Fibroblast of the conjunctiva (primary cell): ENCODE data around the gene SREBF1.

Source experiments
- DNase-seq: peaks from one replicate; pipeline ENCODE4 v3.0.0-alpha.2; 2010; ENCODE audit warnings: low read depth

SREBF1 gene

DNA sequence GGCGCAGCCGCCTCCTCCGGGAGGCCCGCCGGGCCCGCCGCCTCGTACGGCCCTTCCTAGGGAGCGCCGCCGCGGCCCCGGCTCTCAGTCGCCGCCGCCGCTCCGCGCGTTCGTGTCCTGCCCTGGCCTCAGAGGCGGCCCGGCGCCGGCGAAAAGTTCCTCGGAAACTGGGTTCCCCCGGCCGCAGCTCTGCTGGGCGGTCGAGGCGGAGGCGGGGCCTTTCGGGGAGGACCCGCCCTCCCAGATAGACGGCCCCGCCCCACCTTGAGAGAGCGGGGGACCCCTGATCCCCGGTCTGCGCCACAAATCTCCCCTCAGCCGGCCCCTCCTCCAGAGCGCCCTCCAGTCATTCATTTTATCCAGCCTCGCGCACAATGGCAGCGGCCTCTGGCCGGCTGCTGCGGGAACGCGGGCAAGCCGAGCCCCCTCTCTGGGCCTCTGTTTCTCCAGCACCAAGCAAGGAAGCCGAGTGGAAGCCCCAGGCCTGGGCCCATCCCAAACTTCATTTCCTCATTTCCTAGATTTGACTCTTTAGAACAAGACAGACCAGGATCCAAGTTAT lies at the start of gene SREBF1:
SREBF1 (minus strand) TSS at position 169 of the 562 bp plus-strand sequence. CDS start 169 bp downstream, outside the sequence.
- DNase-seq: no peak

GRCh38 chr17:17886226-17886625 lies 49.4 kb upstream of the SREBF1 start:
- no peak for DNase-seq

GRCh38 chr17:17884391-17885357 lies 47.9 kb upstream of the SREBF1 start:
- DNase-seq: no peak

DNA sequence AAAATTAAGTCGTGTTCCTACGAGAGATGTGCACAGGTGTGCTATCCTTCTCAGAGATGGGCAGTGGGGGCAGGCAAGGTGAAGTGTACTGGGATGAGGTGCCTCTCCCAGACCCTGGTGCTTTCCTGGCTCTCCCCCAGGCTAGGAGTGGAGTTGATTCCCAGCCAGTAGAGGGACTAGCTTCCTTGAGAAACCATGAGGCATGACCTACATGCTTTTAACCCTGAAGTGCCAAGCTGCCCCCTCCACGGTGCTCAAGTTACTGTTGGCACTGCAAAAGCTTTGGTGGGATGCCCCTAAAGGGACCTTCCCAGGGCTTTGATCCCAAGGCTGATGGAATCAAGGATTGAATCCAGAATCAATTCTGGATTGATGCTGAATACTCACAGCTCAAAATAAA lies 47.0 kb upstream of the SREBF1 start:
- no peak for DNase-seq

DNA sequence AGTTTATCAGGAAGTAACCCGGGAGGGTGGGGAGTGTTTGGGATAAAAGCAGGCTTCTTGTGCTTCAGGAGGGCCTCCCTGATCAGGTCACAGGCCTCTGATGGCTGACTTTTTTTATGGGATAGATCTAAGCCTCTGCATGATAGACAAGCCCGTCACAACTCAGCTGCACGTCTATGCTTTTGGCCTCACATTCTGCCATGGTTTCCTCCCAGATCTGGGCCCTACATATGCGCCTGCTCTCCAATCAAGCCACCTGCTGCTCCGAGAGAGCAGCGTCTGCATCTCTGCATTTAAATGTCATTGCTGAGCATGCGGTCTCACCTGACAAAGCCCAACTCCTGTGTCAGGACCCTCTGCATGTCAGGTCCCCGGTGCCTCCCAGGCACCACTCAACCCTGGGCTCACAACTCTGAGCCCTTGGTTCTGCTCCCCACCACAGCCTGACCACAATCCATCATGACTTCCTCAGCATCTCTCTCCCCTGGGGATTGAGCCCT lies 45.3 kb upstream of the SREBF1 start:
- no peak for DNase-seq

DNA sequence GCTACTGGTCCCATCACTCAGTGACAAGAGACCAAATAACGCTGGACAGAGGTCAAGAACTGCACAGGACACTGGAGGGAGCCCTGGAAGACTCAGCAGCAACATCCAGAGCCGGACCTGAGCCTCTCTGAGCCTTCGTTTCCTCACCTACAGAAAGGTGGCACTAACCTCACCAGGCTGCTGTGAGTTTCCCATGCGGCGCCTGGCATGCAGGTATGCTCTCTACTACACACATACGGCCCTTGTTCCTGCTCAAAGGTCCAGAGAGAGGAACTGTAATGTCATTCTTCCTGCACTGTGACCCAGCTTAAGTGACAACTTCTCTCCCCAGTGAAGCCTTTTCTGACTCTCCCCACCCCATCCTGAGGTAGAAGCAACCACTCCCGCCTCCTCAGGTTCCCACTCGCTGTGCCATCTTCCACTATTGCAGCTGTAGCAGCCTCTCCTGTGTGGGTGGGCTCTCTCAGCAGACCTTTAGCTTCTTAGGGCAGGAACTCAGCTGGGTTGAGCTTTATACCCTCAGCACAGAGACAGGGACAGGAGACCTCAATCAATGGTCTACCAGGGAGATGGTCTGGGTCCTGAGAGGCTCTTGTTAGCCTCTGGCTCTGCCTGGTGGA lies 43.9 kb upstream of the SREBF1 start:
- no peak for DNase-seq

DNA sequence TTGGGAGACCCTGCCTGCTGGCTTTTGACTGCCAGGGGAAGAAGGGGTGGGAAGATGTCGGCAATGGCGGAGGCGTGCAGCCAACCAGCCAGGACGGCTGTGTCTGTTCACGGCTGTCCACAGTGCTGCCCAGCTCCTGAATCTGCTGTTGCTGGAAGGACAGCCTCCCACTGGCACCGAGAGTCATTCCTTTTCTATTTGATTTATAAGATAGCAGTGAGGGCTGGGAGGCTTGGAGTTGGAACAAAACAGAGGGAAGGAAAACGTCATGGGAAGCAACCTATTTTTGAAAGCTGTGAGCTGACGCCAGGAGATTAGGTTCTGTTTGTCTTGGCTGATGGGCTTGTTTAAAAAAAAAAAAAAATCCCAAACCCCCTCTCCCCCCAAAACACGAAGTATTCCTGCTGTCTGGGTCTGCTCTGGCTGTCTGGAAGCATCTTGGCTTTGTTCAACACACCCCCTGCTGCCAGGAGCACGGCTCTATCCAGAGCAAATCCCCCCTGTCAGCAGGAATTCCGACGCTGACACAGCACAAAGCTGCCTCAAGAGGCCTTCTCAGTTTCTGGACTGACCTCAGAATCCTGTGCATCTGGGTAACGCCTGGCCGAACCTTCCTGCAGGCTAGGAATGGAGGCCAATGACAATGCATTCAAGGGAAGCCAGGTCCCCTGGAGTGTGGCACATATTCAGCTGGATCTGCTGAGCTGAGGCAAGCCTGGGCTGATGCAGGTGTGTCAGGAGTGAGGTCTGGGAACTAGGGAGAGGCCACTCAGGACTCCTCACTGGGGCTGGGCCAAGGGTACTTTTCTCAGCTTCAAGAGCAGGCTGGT lies 41.0 kb upstream of the SREBF1 start:
- peak; percentile 77 for DNase-seq

DNA sequence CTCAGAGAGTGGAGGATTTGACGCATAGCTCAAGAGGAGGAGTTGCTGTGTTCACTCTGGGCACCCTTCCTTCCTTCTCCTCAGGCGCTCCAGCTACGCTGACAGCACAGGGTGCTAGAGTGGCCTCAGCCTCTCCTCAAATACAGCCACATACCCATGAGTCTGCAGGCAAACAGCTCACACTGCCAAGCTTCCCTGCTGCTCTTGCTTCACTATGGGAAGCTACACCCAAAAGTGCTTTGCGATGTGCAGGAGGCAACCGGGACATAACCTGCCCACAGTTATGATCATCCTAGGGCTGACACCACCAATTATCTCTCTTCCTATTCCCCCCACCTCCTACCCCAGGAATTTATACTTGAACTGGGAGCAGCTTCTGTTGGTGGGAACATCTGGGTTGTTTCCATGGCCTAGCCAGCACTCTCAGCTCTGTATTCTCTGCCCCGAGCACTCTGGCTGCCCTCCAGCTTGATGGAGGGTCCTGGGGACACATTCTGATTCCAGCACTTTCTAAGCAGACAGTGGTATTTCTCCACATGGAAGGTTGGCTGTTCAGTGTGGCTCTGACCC lies 40.3 kb upstream of the SREBF1 start:
- no peak for DNase-seq

DNA sequence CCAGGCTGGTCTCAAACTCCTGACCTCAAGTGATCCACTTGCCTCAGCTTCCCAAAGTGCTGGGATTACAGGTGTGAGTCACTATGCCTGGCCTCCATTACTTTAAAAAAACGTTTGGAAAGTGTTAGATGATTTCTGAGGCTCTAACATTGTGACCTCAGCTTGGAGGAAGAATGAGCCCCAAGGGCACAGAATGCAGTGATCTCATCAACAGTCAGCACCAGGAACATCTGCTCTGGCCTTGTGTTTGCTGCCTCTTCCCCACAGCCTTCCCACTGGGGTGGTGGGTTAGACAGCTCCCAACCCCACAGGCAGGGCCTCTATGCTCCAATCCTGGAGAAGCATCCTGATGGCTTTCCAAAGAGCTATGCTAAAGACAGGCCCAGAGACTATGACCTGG lies 37.7 kb upstream of the SREBF1 start:
- DNase-seq: peak; percentile 51

DNA sequence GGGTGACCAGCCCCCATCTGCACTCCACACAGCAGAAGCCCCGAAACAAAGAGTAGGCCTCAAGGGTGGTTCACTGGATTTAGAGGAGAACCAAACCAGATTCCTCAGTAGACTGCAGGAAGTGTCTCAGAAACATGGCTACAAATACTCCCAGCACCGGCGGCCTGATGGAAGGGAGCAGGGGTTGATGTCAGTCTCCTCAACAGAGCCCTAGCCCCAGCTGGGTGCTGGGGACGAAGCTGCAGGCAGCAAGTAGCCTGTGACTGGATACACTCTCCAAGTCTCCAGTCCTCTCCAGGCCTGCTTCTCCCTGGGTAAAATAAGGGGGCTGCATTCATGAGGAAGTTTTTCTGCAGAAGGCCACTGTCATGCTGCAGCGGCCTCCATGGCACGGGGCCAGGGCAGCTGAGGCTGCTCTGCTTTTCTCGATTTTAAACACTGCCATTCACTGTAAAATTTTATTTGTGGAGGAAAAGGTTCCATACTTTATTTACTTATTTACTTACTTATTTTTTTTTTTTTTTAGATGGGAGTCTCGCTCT lies 36.7 kb upstream of the SREBF1 start:
- no peak for DNase-seq

GRCh38 chr17:17872547-17873345 lies 36.0 kb upstream of the SREBF1 start:
- DNase-seq: no peak

DNA sequence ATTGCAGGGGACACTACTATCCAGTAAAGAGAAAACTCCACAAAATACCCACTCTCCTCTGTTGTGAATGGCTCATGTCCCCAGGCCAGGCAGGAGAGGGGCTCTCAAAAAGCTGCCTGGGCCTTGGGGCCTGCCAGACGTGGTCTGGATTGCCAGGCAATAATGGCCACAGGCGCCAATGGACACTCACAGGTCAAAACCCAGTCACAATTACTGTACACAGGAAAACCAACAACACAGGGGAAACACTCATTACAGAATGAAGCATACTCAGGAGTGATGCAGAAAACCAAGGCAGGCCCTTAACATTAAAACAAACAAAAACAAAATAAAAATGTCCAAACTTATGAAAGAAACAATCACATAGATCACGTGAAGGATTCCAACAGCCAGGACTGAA lies 35.1 kb upstream of the SREBF1 start:
- no peak for DNase-seq

DNA sequence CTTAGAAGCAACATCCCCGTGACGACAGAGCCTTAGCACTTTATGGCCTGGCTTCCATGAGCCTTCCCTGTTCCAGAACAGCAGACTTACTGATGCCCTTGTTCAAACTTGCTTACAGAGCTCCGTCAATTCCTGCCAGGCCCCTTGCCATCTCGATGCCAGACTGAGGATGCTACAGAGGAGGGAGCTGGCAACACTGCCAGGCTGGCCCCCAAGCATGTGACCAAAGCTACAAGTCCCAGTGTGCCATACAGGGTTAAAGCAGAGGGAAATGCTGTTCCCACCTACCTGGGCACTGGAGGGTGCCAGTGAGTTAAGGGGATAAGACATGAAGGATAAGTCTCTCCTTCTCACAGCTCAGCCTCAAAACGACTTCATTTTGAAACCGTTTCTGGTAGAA lies 33.5 kb upstream of the SREBF1 start:
- no peak for DNase-seq

DNA sequence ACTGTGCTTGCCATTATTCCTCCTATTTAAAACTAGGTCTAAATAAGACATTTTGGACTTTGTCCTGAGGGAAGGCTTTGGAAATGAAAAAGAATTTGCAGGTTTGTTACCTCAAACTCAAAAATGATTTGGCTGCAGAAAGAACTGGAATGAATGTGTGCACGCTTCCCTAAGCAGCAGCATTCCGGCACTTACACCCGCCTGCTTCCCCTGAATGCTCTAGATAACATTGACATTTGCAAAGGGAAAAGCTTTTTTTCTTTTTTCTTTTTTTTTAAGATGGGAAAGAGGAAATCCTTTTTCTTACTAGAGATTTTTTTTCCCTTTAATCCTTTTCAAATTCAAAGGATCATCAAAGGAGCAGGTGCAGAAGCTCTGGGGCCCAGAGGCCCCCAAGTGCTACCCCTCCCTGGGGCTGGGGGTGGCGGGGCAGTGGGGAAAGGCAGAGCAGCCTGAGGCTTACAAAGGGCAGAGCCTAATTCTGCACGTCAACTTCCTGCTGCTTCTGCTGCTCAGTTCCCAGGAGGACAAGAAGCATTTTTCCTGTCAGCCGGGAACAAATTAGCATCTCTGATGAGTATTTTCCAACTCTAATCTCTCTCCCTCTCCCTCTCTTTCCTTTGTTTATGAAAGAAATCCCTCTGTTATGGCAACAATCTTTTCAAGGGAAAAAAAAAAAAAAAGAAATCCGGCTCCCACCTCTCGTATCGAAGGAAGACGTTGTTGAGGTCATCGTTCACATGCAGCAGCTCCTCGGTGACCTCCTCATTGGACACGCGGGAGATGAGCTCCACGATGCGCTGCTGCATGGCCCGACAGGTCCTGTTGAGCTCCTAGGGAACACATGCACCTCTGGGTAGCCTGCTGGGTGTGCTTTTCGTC lies 32.1 kb upstream of the SREBF1 start:
- DNase-seq: no peak

GRCh38 chr17:17866897-17867296 lies 30.1 kb upstream of the SREBF1 start:
- no peak for DNase-seq

- DNase-seq: no peak
Measured at GRCh38 chr17:17866425-17866824, 29.6 kb upstream of the SREBF1 start.

DNA sequence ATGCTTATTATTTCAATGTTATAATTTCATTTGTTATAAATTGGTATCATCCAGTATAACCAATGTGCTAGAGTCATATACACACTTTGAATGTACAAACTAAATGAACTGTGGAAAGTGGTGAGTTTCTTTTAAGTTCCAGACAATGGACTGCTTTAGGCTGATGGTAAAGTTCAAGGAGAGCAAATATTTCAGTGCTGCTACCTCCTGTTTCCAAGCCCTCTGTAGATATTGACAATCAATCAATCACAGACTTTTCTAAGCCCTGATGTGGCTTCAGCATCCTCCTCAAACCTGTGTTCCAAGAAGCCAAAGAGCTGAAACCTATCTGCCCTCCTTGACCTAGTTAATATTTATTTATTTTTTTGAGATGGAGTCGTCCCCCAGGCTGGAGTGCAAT lies 28.2 kb upstream of the SREBF1 start:
- no peak for DNase-seq

DNA sequence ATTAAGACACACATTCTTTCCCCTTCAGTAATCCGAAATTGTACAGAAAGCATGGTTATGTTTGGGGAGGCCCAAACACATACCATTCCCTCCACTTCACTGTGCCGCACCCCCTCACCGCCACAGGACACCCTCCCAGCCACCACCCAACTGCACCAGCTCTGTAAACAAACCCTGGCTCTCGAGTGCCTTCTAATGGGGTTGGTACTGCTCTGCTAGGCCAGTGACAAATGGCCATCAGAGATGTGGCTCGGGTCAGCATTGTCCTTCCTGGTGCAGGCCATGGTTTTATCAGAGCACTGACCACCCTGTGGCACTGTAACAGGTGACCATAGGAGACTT lies 24.0 kb upstream of the SREBF1 start:
- no peak for DNase-seq

DNA sequence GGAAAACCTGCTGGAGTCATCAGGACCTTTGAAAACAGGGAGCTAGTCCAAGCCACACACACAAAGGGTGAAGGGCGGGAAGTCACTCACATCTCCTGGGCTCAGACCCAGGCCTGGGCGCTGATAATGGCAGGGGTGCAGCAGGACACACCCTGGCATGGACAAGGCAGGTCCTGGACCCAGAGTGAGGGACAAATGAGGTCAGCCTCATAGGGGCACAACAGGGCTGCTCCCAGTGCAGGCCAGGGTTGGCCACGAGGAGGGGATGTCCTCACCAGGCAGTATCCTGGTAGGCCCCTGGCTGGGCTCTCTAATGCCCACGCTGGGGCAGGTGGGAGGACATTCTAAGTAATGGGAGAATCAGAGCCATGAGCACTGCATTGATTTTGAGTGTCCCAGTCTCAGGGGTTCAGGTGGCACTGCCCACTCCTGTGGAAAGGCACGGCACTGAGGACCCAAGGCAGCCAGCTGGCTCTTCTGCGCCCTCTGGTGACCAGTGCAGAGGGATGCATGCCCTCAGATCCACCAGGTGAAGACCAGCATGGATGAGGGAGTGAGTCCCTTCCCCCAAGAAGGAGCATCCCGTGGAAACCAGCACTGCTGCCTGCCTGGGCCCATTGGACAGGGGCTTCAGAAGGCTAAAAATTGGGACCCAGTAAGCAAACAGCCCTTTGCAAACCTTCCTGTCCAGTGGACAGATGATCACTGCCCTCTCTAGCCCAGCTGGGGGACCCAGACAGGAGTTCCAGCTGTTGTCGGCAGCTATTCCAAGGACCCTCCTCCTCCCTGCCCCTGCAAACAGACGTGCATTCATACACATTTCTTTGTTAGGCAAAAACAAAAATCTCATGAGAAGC lies 23.4 kb upstream of the SREBF1 start:
- no peak for DNase-seq
